ENCODE data around the gene FAM83C. TPM values are rescaled to one million over a fixed set of nuclear protein-coding genes. Genes with fewer than 3 reads are reported as not detected.
"Not testable (repeated sequence)": the region's sequence is repeated elsewhere in the genome, so short reads cannot be mapped to it uniquely, and the experiment has no call there.

Gene FAM83C
- total RNA-seq, 2 experiments from 2014 or later: not detected

- POLR2A ChIA-PET: interaction anchor here (1.0 kb wide), 1 partner anchor 10 kb away, joined by 3 read pairs; no protein-coding TSS in a partner anchor
- H3K27ac Mint-ChIP-seq: peak overlapping the region; percentile 6
- peaks cover 4% of the 10 kb centered on the region for H3K36me3 Mint-ChIP-seq
- H3K9me3 Mint-ChIP-seq: no peaks in the 10 kb centered on the region
- CTCF ChIA-PET: no interaction called here
- DNase-seq: no peak
- peaks cover 55% of the 10 kb centered on the region for H3K4me1 Mint-ChIP-seq (ENCODE audit: low read depth)
- no peak overlapping the region for H3K4me3 Mint-ChIP-seq
- no peaks in the 10 kb centered on the region for H3K27me3 Mint-ChIP-seq
- intact Hi-C loops (cut with micrococcal nuclease): no loop called here
Measured at GRCh38 chr20:35316086-35316485, 23.9 kb upstream of the FAM83C start.

- ChIA-PET POLR2A (interaction anchor here (1.0 kb wide), 1 partner anchor 10 kb away, joined by 3 read pairs; no protein-coding TSS in a partner anchor), CTCF (interaction anchor here (1.3 to 4.6 kb wide), 2 partner anchors 12 to 14 kb away, joined by 6 to 32 read pairs; no protein-coding TSS in a partner anchor)
- DNase-seq; H3K9me3 Mint-ChIP-seq; intact Hi-C loops (cut with micrococcal nuclease); H3K27me3 Mint-ChIP-seq; H3K36me3 Mint-ChIP-seq; H3K4me3 Mint-ChIP-seq: not testable (repeated sequence)
- Mint-ChIP-seq H3K27ac (peak overlapping the region; percentile 69), H3K4me1 (ENCODE audit: low read depth) (peaks cover 58% of the 10 kb centered on the region)
Measured at GRCh38 chr20:35315632-35316020, 23.4 kb upstream of the FAM83C start.

- Mint-ChIP-seq H3K36me3 (peaks cover 4% of the 10 kb centered on the region), H3K4me1 (ENCODE audit: low read depth) (peaks cover 57% of the 10 kb centered on the region), H3K9me3 (no peaks in the 10 kb centered on the region), H3K27me3 (no peaks in the 10 kb centered on the region), H3K4me3 (no peak overlapping the region), H3K27ac (peak overlapping the region; percentile 69)
- CTCF ChIA-PET: interaction anchor here (1.3 to 4.6 kb wide), 2 partner anchors 11 to 14 kb away, joined by 6 to 32 read pairs; no protein-coding TSS in a partner anchor
- POLR2A ChIA-PET: no interaction called here
- intact Hi-C loops (cut with micrococcal nuclease): no loop called here
- DNase-seq: no peak
Measured at GRCh38 chr20:35314816-35315631, 22.8 kb upstream of the FAM83C start.

- H3K4me3 Mint-ChIP-seq: no peak overlapping the region
- H3K36me3 Mint-ChIP-seq: peaks cover 4% of the 10 kb centered on the region
- ChIA-PET CTCF (interaction anchor here (1.5 to 4.6 kb wide), 2 partner anchors 8 to 17 kb away, joined by 6 to 32 read pairs; no protein-coding TSS in a partner anchor), POLR2A (no interaction called here)
- DNase-seq: peak; percentile 61
- peak overlapping the region; percentile 86 for H3K27ac Mint-ChIP-seq
- no peaks in the 10 kb centered on the region for H3K27me3 Mint-ChIP-seq
- peaks cover 56% of the 10 kb centered on the region for H3K4me1 Mint-ChIP-seq (ENCODE audit: low read depth)
- intact Hi-C loops (cut with micrococcal nuclease): loop anchor here (2.0 kb wide), 1 partner anchor 16 kb away; no protein-coding TSS in a partner anchor
- H3K9me3 Mint-ChIP-seq: no peaks in the 10 kb centered on the region
Measured at GRCh38 chr20:35312318-35312717, 20.1 kb upstream of the FAM83C start.

- peak overlapping the region; percentile 86 for H3K27ac Mint-ChIP-seq
- POLR2A ChIA-PET: no interaction called here
- intact Hi-C loops (cut with micrococcal nuclease): loop anchor here (2.0 kb wide), 1 partner anchor 17 kb away; no protein-coding TSS in a partner anchor
- CTCF ChIA-PET: interaction anchor here (0.9 to 4.6 kb wide), 4 partner anchors 8 to 136 kb away, joined by 3 to 32 read pairs (median 6); no protein-coding TSS in a partner anchor
- H3K4me1 Mint-ChIP-seq (ENCODE audit: low read depth): peaks cover 61% of the 10 kb centered on the region
- H3K9me3 Mint-ChIP-seq: no peaks in the 10 kb centered on the region
- no peak for DNase-seq
- H3K4me3 Mint-ChIP-seq: no peak overlapping the region
- H3K36me3 Mint-ChIP-seq: peaks cover 5% of the 10 kb centered on the region
- no peaks in the 10 kb centered on the region for H3K27me3 Mint-ChIP-seq
Measured at GRCh38 chr20:35311822-35312221, 19.6 kb upstream of the FAM83C start.

- Mint-ChIP-seq H3K4me3 (no peak overlapping the region), H3K4me1 (ENCODE audit: low read depth) (peaks cover 66% of the 10 kb centered on the region), H3K27me3 (no peaks in the 10 kb centered on the region), H3K9me3 (no peaks in the 10 kb centered on the region), H3K36me3 (peaks cover 9% of the 10 kb centered on the region), H3K27ac (peak overlapping the region; percentile 86)
- intact Hi-C loops (cut with micrococcal nuclease): no loop called here
- DNase-seq: peak; percentile 90
- ChIA-PET CTCF (interaction anchor here (0.9 to 4.6 kb wide), 3 partner anchors 8 to 136 kb away, joined by 3 to 32 read pairs (median 5); no protein-coding TSS in a partner anchor), POLR2A (no interaction called here)
Measured at GRCh38 chr20:35311409-35311808, 19.2 kb upstream of the FAM83C start.

GRCh38 chr20:35307666-35308653 lies 15.7 kb upstream of the FAM83C start:
- CTCF ChIA-PET: interaction anchor here (0.6 to 8.0 kb wide), 9 partner anchors 10 to 146 kb away, joined by 3 to 151 read pairs (median 37); partner anchors contain the start of genes CEP250 and GDF5
- Mint-ChIP-seq H3K4me3 (no peak overlapping the region), H3K9me3 (no peaks in the 10 kb centered on the region), H3K36me3 (peaks cover 12% of the 10 kb centered on the region), H3K27ac (peak overlapping the region; percentile 15), H3K4me1 (ENCODE audit: low read depth) (peaks cover 75% of the 10 kb centered on the region), H3K27me3 (no peaks in the 10 kb centered on the region)
- intact Hi-C loops (cut with micrococcal nuclease): no loop called here
- POLR2A ChIA-PET: interaction anchor here (0.6 to 4.0 kb wide), 3 partner anchors 21 to 626 kb away, joined by 3 to 15 read pairs (median 4); partner anchors contain the start of gene EIF6
- no peak for DNase-seq

GRCh38 chr20:35306931-35307517 lies 14.8 kb upstream of the FAM83C start:
- peaks cover 73% of the 10 kb centered on the region for H3K4me1 Mint-ChIP-seq (ENCODE audit: low read depth)
- CTCF ChIA-PET: interaction anchor here (0.6 to 8.0 kb wide), 11 partner anchors 9 to 465 kb away, joined by 3 to 151 read pairs (median 8); partner anchors contain the start of genes CEP250, EIF6 and GDF5
- POLR2A ChIA-PET: interaction anchor here (0.6 to 4.0 kb wide), 2 partner anchors 23 to 625 kb away, joined by 3 to 15 read pairs; partner anchors contain the start of gene EIF6
- no peak overlapping the region for H3K4me3 Mint-ChIP-seq
- H3K9me3 Mint-ChIP-seq: no peaks in the 10 kb centered on the region
- no peaks in the 10 kb centered on the region for H3K27me3 Mint-ChIP-seq
- H3K36me3 Mint-ChIP-seq: peaks cover 9% of the 10 kb centered on the region
- peak overlapping the region; percentile 92 for H3K27ac Mint-ChIP-seq
- intact Hi-C loops (cut with micrococcal nuclease): no loop called here
- DNase-seq: peak; percentile 54

GRCh38 chr20:35305682-35306556 lies 13.7 kb upstream of the FAM83C start:
- H3K4me3 Mint-ChIP-seq: peak overlapping the region; percentile 65
- peaks cover 64% of the 10 kb centered on the region for H3K4me1 Mint-ChIP-seq (ENCODE audit: low read depth)
- no peaks in the 10 kb centered on the region for H3K9me3 Mint-ChIP-seq
- H3K36me3 Mint-ChIP-seq: peaks cover 9% of the 10 kb centered on the region
- CTCF ChIA-PET: interaction anchor here (0.7 to 8.0 kb wide), 23 partner anchors 8 to 466 kb away, joined by 3 to 151 read pairs (median 7); partner anchors contain the start of genes CEP250, EDEM2, EIF6 and ERGIC3
- POLR2A ChIA-PET: interaction anchor here (0.5 to 4.0 kb wide), 10 partner anchors 10 to 789 kb away, joined by 3 to 15 read pairs (median 4); partner anchors contain the start of genes DYNLRB1, EDEM2, EIF6 and UQCC1
- no peaks in the 10 kb centered on the region for H3K27me3 Mint-ChIP-seq
- intact Hi-C loops (cut with micrococcal nuclease): loop anchor here (1.0 kb wide), 1 partner anchor 213 kb away; no protein-coding TSS in a partner anchor
- peak overlapping the region; percentile 92 for H3K27ac Mint-ChIP-seq
- peak; percentile 94 for DNase-seq

GRCh38 chr20:35304956-35305355 lies 12.7 kb upstream of the FAM83C start:
- Mint-ChIP-seq H3K27ac (peak overlapping the region; percentile 92), H3K27me3 (no peaks in the 10 kb centered on the region), H3K4me1 (ENCODE audit: low read depth) (peaks cover 63% of the 10 kb centered on the region), H3K36me3 (peaks cover 9% of the 10 kb centered on the region), H3K4me3 (no peak overlapping the region), H3K9me3 (no peaks in the 10 kb centered on the region)
- ChIA-PET POLR2A (interaction anchor here (1.0 to 4.0 kb wide), 7 partner anchors 21 to 158 kb away, joined by 3 to 15 read pairs (median 5); partner anchors contain the start of genes EDEM2, EIF6, MMP24OS and UQCC1), CTCF (interaction anchor here (0.7 to 8.0 kb wide), 21 partner anchors 9 to 238 kb away, joined by 3 to 151 read pairs (median 10); partner anchors contain the start of genes CEP250, EIF6, ERGIC3 and GDF5)
- no peak for DNase-seq
- intact Hi-C loops (cut with micrococcal nuclease): loop anchor here (1.0 to 5.0 kb wide), 3 partner anchors 24 to 357 kb away; partner anchors contain the start of genes CPNE1 and RBM12
